Neuronal stem cell (in vitro differentiated cells): ENCODE measurements around the gene YIF1A.

Source experiments
- DNase-seq: peaks from one replicate; pipeline ENCODE4 v3.0.0-alpha.2; 2013; ENCODE audit warnings: low spot score
- H2AFZ ChIP-seq: one replicate; pipeline ENCODE4 v1.6.1; 2013; ENCODE audit warnings: mild to moderate bottlenecking, low read length, inconsistent platforms
- H2AK5ac ChIP-seq: 2 replicates; pipeline ENCODE4 v1.6.1; 2013; ENCODE audit warnings: low read depth, mild to moderate bottlenecking, inconsistent platforms, low read length, moderate library complexity, mixed read lengths
- H2BK120ac ChIP-seq: 2 replicates; pipeline ENCODE4 v1.6.1; 2013; ENCODE audit warnings: low read depth, mild to moderate bottlenecking, inconsistent platforms, low read length, moderate library complexity, mixed read lengths
- H2BK12ac ChIP-seq: one replicate; pipeline ENCODE4 v1.6.1; 2013; ENCODE audit warnings: low read length, inconsistent platforms
- H2BK15ac ChIP-seq: 2 replicates; pipeline ENCODE4 v1.6.1; 2013; ENCODE audit warnings: mild to moderate bottlenecking, low read length, inconsistent platforms, mixed read lengths
- H2BK5ac ChIP-seq: one replicate; pipeline ENCODE4 v1.6.1; 2013; ENCODE audit warnings: inconsistent platforms, mild to moderate bottlenecking, low read length, moderate library complexity
- H3K14ac ChIP-seq: one replicate; pipeline ENCODE4 v1.6.1; 2013; ENCODE audit warnings: low read length, inconsistent platforms
- H3K18ac ChIP-seq: 2 replicates; pipeline ENCODE4 v1.6.1; 2013; ENCODE audit warnings: low read length, inconsistent platforms
- H3K23ac ChIP-seq: 2 replicates; pipeline ENCODE4 v1.6.1; 2013; ENCODE audit warnings: low read depth, mild to moderate bottlenecking, mixed read lengths, low read length, inconsistent platforms; ENCODE audit not compliant: poor library complexity
- H3K27ac ChIP-seq: replicated peaks from 3 replicates; pipeline ENCODE4 v1.5.1; 2013; ENCODE audit warnings: low read length, inconsistent platforms
- H3K27me3 ChIP-seq, 3 experiments: 2 replicates each; pipeline ENCODE4 v1.6.1; 2013; ENCODE audit warnings: low read length in 3 of 3, mild to moderate bottlenecking in 2 of 3, inconsistent platforms in 1 of 3, low read depth in 1 of 3, mixed read lengths in 1 of 3, moderate library complexity in 1 of 3; ENCODE audit not compliant: control insufficient read depth in 3 of 3, insufficient read depth in 3 of 3
- H3K36me3 ChIP-seq, 2 donors: replicated peaks in 1 of 2; 2 replicates each; pipeline ENCODE4 v1.6.1; 2013; ENCODE audit warnings: low read length in 2 of 2; ENCODE audit not compliant: control insufficient read depth in 2 of 2, insufficient read depth in 2 of 2
- H3K4ac ChIP-seq: 2 replicates; pipeline ENCODE4 v1.6.1; 2013; ENCODE audit warnings: inconsistent platforms, mild to moderate bottlenecking, low read length, moderate library complexity
- H3K4me1 ChIP-seq, 2 donors: 1 replicate in 1 of 2; 2 replicates in 1 of 2; pipeline ENCODE4 v1.6.1; 2013; ENCODE audit warnings: low read length in 2 of 2, low read depth in 1 of 2; ENCODE audit not compliant: control insufficient read depth in 2 of 2, insufficient read depth in 1 of 2
- H3K4me2 ChIP-seq: one replicate; pipeline ENCODE4 v1.6.1; 2013; ENCODE audit warnings: mild to moderate bottlenecking, low read length, inconsistent platforms; ENCODE audit not compliant: insufficient read depth, poor library complexity, severe bottlenecking
- H3K4me3 ChIP-seq, 2 donors: 2 replicates each; pipeline ENCODE4 v1.5.1; 2013; ENCODE audit warnings: low read length in 2 of 2, mild to moderate bottlenecking in 2 of 2, inconsistent platforms in 1 of 2, moderate library complexity in 1 of 2
- H3K79me1 ChIP-seq: one replicate; pipeline ENCODE4 v1.6.1; 2013; ENCODE audit warnings: low read depth, mild to moderate bottlenecking, inconsistent platforms, low read length, moderate library complexity
- H3K9ac ChIP-seq: one replicate; pipeline ENCODE4 v1.6.1; 2013; ENCODE audit warnings: mild to moderate bottlenecking, low read depth, low read length, inconsistent platforms; ENCODE audit not compliant: poor library complexity
- H3K9me3 ChIP-seq, 2 donors: replicated peaks in 1 of 2; 2 replicates each; pipeline versions ENCODE3 to v1.6.1; 2013; ENCODE audit warnings: low read length in 2 of 2, mild to moderate bottlenecking in 2 of 2, inconsistent platforms in 1 of 2, low read depth in 1 of 2, mixed read lengths in 1 of 2, moderate library complexity in 1 of 2; ENCODE audit not compliant: control insufficient read depth in 2 of 2, insufficient read depth in 1 of 2
- H4K8ac ChIP-seq: one replicate; pipeline ENCODE4 v1.6.1; 2013; ENCODE audit warnings: low read depth, mild to moderate bottlenecking, inconsistent platforms, low read length, moderate library complexity
- H4K91ac ChIP-seq: one replicate; pipeline ENCODE4 v1.6.1; 2013; ENCODE audit warnings: low read length, low read depth, mild to moderate bottlenecking, inconsistent platforms; ENCODE audit not compliant: poor library complexity
- WGBS, 2 donors: extraction: QIAGEN DNeasy Blood & Tissue Kit; methylation state at CpG; one replicate each; pipeline ENCODE4 v1.1.7; 2013; ENCODE audit warnings: missing lambda C conversion rate in 2 of 2, mixed read lengths in 1 of 2; ENCODE audit not compliant: insufficient read length in 2 of 2, insufficient replicate concordance in 1 of 2; ENCODE audit errors: extremely low coverage in 2 of 2; 5-methylcytosine and 5-hydroxymethylcytosine counted together

YIF1A gene

DNA sequence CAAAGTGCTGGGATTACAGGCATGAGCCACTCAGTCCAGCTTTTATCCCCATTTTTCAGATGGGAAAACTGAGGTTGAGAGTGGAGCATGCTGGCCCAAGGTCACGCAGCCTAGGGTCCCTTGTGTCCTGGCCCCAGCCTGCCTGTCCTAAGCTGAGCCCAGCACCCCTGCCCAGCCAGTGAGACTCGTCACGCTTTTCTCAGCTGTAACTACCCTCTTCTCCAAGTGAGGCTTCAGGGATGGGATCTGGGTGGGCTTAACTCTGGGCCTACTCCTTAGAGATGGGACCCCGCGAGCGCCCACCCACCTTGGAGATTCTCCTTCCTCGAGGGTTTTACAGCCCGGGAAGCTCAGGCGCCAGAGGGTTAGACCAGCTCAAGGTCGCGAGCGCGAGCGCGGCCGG, 2.4 kb upstream of the YIF1A start:
- H3K4me1 ChIP-seq: peaks cover 9 to 14% of the 10 kb centered on the region in 2 donors
- peaks cover 0 to 5% of the 10 kb centered on the region in 2 donors for H3K9me3 ChIP-seq
- H4K91ac ChIP-seq: no peak overlapping the region
- H3K27me3 ChIP-seq: peaks cover 19 to 52% (median 40%) of the 10 kb centered on the region in 3 experiments
- H2AFZ ChIP-seq: no peak overlapping the region
- no CpG with 5 or more reads among the region's 16 CpGs for WGBS, 2 donors
- H3K36me3 ChIP-seq: peaks cover 3 to 10% of the 10 kb centered on the region in 2 donors
- no peak for DNase-seq
- H3K23ac ChIP-seq: no peak overlapping the region
- H2BK15ac ChIP-seq: no peak overlapping the region
- H3K27ac ChIP-seq: no peak overlapping the region
- no peak overlapping the region for H2BK12ac ChIP-seq
- H3K4me2 ChIP-seq: peak overlapping the region; percentile 57
- no peak overlapping the region for H3K9ac ChIP-seq
- H3K18ac ChIP-seq: no peak overlapping the region
- H3K4ac ChIP-seq: no peak overlapping the region
- peak overlapping the region; percentile 66 for H2BK5ac ChIP-seq
- H2AK5ac ChIP-seq: no peak overlapping the region
- no peak overlapping the region for H3K14ac ChIP-seq
- no peak overlapping the region for H2BK120ac ChIP-seq
- H3K79me1 ChIP-seq: peaks cover 10% of the 10 kb centered on the region
- H4K8ac ChIP-seq: no peak overlapping the region
- H3K4me3 ChIP-seq: peak overlapping the region in 1 of 2 donors; percentile 40

DNA sequence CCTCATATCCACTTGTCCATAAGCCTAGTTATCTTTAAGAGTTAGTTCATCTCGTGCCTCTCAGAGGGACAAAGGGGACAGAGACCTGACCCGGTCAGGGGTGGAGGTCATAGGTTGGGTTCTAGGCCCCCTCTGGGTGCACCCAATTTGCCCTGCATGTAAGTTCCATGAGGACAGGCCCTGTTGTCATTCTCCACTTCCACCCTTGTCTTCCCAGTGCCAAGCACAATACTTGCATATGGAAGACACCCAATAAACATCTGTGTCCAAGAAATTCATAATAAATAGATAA, 1.3 kb upstream of the YIF1A start:
- Histone ChIP-seq H3K9me3 (peaks cover 0 to 5% of the 10 kb centered on the region in 2 donors), H3K14ac (no peak overlapping the region), H3K4ac (no peak overlapping the region), H3K79me1 (peaks cover 8% of the 10 kb centered on the region), H4K8ac (no peak overlapping the region), H3K36me3 (peaks cover 8 to 18% of the 10 kb centered on the region in 2 donors), H3K9ac (no peak overlapping the region), H2AK5ac (no peak overlapping the region), H3K4me3 (no peak overlapping the region), H3K4me2 (no peak overlapping the region), H4K91ac (no peak overlapping the region), H2BK12ac (no peak overlapping the region), H2BK5ac (no peak overlapping the region), H3K23ac (no peak overlapping the region), H3K27ac (no peak overlapping the region), H2AFZ (no peak overlapping the region), H3K18ac (no peak overlapping the region), H2BK120ac (no peak overlapping the region), H3K27me3 (peaks cover 19 to 46% (median 40%) of the 10 kb centered on the region in 3 experiments), H3K4me1 (peaks cover 9 to 14% of the 10 kb centered on the region in 2 donors), H2BK15ac (no peak overlapping the region)
- no CpG with 5 or more reads among the region's 2 CpGs for WGBS, 2 donors
- no peak for DNase-seq

DNA sequence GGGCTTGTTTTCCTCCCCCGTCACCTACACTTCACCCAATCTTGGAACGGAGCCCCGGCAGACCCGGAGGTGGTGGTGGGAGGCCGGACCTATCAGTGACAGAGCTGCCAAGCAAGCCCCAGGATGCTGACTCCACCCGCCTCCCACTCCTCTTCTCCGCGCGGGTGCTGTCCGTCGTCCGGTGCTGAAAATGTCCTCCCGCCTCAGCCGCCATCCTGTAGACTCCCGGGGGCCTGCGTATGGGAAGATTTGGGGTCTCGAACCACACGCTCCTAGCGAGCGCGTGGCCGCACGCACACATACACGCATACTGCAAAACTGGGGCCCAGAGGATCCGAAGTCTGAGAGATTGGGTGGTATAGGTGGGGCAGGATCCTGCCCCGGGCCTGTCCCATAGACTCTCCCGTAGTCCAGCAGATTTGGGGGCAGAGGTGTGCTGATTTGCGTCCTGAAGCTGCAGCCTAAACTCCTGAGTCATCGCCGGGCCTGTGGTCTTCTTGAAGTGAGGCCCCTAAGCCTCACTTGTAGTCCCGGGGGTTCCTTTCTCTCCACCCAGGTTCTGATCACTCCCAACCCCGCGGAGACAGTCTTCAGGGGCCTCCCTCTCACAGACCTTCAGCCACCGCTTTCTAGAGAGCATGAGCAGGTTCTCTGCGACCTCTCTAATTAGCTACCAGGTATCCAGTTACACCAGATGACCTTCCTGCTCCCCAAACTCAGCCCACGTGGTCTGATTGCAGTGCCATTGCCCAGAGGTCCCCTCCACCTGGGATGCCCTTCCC, 796 bp upstream of the YIF1A start:
- Histone ChIP-seq H4K91ac (no peak overlapping the region), H3K27ac (peak overlapping the region; percentile 78), H3K4me2 (peak overlapping the region; percentile 95), H3K4me1 (peaks cover 9 to 14% of the 10 kb centered on the region in 2 donors), H3K9ac (peak overlapping the region; percentile 50), H3K9me3 (peaks cover 0 to 5% of the 10 kb centered on the region in 2 donors), H2BK15ac (peak overlapping the region; percentile 86), H3K36me3 (peaks cover 10 to 24% of the 10 kb centered on the region in 2 donors), H2AFZ (peak overlapping the region; percentile 88), H3K23ac (peak overlapping the region; percentile 60), H3K4ac (no peak overlapping the region), H2BK12ac (no peak overlapping the region), H2BK5ac (peak overlapping the region; percentile 68), H3K4me3 (peak overlapping the region; percentile 63 to 83), H3K27me3 (peaks cover 19 to 46% (median 40%) of the 10 kb centered on the region in 3 experiments), H3K79me1 (peaks cover 8% of the 10 kb centered on the region), H3K18ac (peak overlapping the region; percentile 93), H4K8ac (no peak overlapping the region), H2AK5ac (no peak overlapping the region), H2BK120ac (no peak overlapping the region), H3K14ac (no peak overlapping the region)
- WGBS, 2 donors: no CpG with 5 or more reads among the region's 36 CpGs
- peak; percentile 85 for DNase-seq

DNA sequence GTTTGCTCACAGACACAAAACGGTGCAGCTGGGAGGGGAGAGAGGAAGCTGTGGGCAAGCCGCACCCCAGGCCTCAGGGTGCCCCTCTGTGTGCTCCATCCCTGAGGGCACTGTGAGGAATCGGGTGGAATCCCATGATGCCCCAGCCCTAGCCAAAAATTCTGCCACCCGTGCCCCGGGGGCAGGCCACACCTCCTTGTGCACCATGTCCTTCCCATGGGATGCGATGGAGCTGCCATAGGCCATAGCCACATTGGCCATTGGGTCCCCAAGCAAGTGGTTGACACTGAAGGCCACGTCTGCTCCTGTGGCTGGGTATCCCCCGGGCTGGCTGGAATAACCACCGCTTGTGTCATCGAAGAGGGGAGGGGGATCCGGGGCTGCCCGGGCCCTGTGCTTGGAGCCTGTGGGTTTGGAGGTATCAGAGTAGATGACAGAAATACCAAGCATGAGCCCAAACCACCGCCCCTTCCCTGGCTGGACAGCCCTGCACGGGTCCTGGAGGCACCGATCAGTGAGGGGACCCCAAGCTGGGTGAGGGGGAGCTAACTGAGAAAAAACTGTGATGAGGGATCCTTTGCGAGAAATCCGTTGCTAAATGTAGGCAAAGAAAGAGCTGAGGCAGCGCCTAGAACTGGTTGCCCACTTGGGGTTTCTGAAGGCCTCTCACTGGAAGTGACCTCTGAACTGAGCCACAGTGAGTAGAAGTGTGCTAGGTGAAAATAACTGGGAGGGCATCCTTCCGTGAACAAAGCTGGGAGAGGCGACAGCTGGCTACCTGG, 863 bp downstream of the YIF1A start:
- H3K79me1 ChIP-seq: peaks cover 8% of the 10 kb centered on the region
- H3K4ac ChIP-seq: peak overlapping the region; percentile 30
- peak overlapping the region; percentile 95 for H2AK5ac ChIP-seq
- peak overlapping the region; percentile 36 for H3K18ac ChIP-seq
- H3K14ac ChIP-seq: peak overlapping the region; percentile 75
- no peak for DNase-seq
- H4K8ac ChIP-seq: no peak overlapping the region
- H3K4me1 ChIP-seq: peaks cover 12 to 16% of the 10 kb centered on the region in 2 donors
- peak overlapping the region; percentile 90 for H3K4me2 ChIP-seq
- H2BK12ac ChIP-seq: no peak overlapping the region
- peaks cover 19 to 39% of the 10 kb centered on the region in 2 donors for H3K36me3 ChIP-seq
- H2AFZ ChIP-seq: peak overlapping the region; percentile 87
- peak overlapping the region; percentile 95 for H3K23ac ChIP-seq
- H2BK120ac ChIP-seq: peak overlapping the region; percentile 35
- H3K9me3 ChIP-seq: peaks cover 0 to 5% of the 10 kb centered on the region in 2 donors
- H3K9ac ChIP-seq: peak overlapping the region; percentile 96
- no peak overlapping the region for H4K91ac ChIP-seq
- peak overlapping the region; percentile 89 for H2BK5ac ChIP-seq
- peaks cover 18 to 30% (median 30%) of the 10 kb centered on the region in 3 experiments for H3K27me3 ChIP-seq
- no CpG with 5 or more reads among the region's 20 CpGs for WGBS, 2 donors
- peak overlapping the region; percentile 63 to 91 for H3K4me3 ChIP-seq
- H3K27ac ChIP-seq: no peak overlapping the region
- H2BK15ac ChIP-seq: no peak overlapping the region
